Mammary epithelial cell (primary cell): ENCODE results near the gene GPANK1.

Source experiments
- CTCF ChIP-seq, 2 donors: IDR thresholded peaks in 1 of 2; conservative IDR thresholded peaks in 1 of 2; 2 replicates each; pipeline ENCODE4 v1.5.1; 2011 to 2012; ENCODE audit warnings: inconsistent platforms in 2 of 2, low read length in 2 of 2, mild to moderate bottlenecking in 2 of 2, control low read depth in 1 of 2, low read depth in 1 of 2; ENCODE audit not compliant: insufficient read depth in 1 of 2; ENCODE audit errors: extremely low read depth in 1 of 2
- EZH2 ChIP-seq: IDR thresholded peaks from 2 replicates; pipeline ENCODE4 v1.6.1; 2012; ENCODE audit warnings: low read length, inconsistent platforms, borderline replicate concordance

GRCh38 chr6:31702405-31702818 lies 37.6 kb upstream of the GPANK1 start:
- TF ChIP-seq CTCF (conservative IDR thresholded peaks at IDR 0.05 in 1 of 2, IDR thresholded peaks at IDR 0.05 in 1 of 2; ENCODE audit: extremely low read depth in 1 of 2, insufficient read depth in 1 of 2, low read depth in 1 of 2, low read length in 2 of 2), result no peak
- no peak for TF ChIP-seq EZH2
